VCaP (cell line): ENCODE measurements around the gene RSPO1.
A peak's percentile ranks its signal among the peaks of the same experiment; 100 is the strongest.

Source experiments
- H3K27ac ChIP-seq: fragments of 450-650 bp; 2 replicates; pipeline ENCODE4 v1.5.1; 2017
- CTCF ChIP-seq: fragments of 450-650 bp; conservative IDR thresholded peaks from 2 replicates; pipeline ENCODE4 v1.5.1; 2017; ENCODE audit warnings: mild to moderate bottlenecking, moderate library complexity

The RSPO1 gene

GRCh38 chr1:37655274-37655673 lies 20.6 kb upstream of the RSPO1 start:
- no peak overlapping the region for H3K27ac ChIP-seq
- TF ChIP-seq CTCF = peak; percentile 21; the same call in 1 of the 2 replicates

- no peak for TF ChIP-seq CTCF
- no peak overlapping the region for H3K27ac ChIP-seq
Observed at GRCh38 chr1:37653906-37654305, 19.2 kb upstream of the RSPO1 start.

DNA sequence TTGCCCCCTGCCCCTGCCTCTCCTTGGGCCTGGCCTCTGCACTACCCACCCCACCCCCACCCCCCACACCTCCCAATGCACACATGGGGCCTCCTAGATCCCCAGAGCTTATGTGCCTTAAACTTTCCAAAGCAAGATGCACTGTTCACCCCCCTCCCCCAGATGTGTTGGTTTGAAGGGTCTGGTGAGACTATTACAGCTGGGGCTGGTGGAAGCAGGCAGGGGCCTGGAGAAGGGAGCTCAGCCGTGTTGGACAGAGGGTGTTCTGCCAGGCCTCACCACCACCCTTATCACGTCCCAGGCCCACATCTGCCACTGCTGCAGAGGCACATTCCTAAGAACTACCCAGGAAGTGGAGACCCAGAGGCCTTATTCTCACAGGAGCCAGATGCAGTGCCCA lies 18.3 kb upstream of the RSPO1 start:
- no peak for TF ChIP-seq CTCF
- no peak overlapping the region for H3K27ac ChIP-seq

GRCh38 chr1:37651803-37652202 lies 17.1 kb upstream of the RSPO1 start:
- TF ChIP-seq CTCF = no peak
- no peak overlapping the region for H3K27ac ChIP-seq

DNA sequence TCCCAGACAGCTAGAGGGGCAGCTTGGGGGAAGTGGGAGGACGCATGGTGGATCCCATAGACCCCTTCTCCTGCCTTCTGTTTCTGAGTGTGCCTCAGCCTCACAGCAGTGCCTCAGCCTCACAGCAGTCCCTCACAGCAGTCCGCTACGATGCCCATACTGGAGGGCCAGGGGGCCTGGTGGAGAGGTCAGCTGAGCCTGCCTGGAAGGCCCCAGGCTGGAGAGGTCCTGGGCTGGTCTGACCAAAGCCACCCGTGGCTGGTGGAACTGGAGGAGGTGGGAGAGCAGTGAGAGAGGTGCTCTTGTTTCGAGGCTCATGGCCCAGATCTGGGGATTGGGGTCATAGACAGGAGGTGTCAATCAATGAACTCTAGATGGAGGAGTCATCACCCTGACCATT lies 16.0 kb upstream of the RSPO1 start:
- no peak for TF ChIP-seq CTCF
- H3K27ac ChIP-seq = no peak overlapping the region

DNA sequence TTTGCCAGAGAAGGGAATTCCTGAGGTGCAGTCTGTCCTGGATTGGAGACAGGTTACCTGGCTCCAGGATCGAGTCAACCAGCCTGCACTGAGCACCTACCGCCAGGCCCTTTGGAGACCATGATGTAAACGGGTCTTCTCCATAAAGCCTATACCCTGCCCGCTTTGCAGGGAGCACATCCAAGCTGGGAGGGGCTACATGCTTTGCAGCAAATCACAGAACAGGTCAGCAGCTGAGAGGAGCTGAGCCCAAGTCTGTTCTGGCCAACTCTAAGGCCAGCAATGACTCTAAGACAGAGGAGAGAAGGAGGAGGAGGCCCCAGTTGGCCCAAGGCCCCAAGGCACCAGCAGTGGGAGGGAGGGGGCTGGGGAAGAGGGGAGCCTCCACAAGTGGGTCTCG lies 15.5 kb upstream of the RSPO1 start:
- no peak for TF ChIP-seq CTCF
- no peak overlapping the region for H3K27ac ChIP-seq

GRCh38 chr1:37647281-37647680 lies 12.6 kb upstream of the RSPO1 start:
- no peak overlapping the region for H3K27ac ChIP-seq
- no peak for TF ChIP-seq CTCF

- TF ChIP-seq CTCF = no peak
- no peak overlapping the region for H3K27ac ChIP-seq
Observed at GRCh38 chr1:37641059-37641458, 6.4 kb upstream of the RSPO1 start.
